M059J (cell line): ENCODE measurements around the gene CST9. TPM values are rescaled to one million over a fixed set of nuclear protein-coding genes. Genes with fewer than 3 reads are reported as not detected.
"Not testable (repeated sequence)": the region's sequence is repeated elsewhere in the genome, so short reads cannot be mapped to it uniquely, and the experiment has no call there.

Experiments used
- DNase-seq: peaks from one replicate; pipeline ENCODE4 v3.0.0-alpha.2; 2012; ENCODE audit warnings: low read depth
- total RNA-seq: library from RNA; depleted of rRNA; stranded (reverse); fragments of >200 nt; shearing (Covaris generic); gene quantifications from 2 replicates; pipeline ENCODE4 v1.2.3, GENCODE V29; 2014

CST9 gene
- total RNA-seq, 1 experiment from 2014 or later: not detected

DNA sequence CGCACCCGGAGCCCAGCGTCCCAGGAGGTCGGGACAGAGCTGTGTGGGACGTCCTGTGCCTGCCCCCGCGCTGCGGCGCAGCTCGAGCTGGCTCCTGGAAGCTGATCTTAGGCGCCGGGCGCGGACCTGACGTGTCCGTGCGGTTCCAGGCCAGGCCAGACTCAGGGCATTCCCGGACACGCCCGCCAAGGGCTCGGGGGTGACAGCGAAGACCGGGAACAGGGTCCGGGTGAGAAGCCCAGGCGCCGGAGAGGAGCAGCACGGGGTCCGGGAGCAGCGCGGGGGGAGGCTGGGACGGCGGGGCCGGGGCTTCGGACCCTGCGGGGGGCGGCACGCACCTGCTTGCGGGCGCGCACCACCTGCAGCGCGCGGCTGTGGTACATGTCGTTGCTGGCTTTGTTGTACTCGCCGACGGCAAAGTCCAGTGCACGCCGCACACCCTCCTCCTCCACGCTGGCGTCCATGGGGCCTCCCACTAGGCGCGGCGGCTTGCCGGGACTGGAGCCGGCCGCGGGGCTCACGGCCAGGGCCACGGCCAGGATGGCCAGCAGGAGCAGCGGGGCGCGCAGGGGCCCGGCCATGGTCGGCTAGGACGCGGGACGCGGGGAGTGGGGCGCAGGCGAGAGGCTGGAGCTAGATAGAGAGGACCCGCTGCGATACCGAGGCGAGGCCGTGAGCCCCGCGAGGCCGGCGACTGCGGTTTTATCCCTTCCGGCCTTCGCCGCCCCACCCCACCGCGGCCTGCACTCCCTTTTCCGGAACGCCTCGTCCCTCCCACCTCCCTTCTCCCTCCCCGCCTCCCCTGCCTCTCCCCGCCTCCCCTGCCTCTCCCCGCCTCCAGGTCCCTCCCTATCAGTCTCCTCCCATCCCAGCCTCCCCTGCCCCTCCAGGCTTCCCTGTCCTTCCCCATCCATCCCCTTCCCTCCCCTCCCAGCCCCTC is 31.8 kb upstream of the CST9 start, which contains the start of gene CST3:
Gene CST3 (minus strand): TSS at position 674 of the 940 bp plus-strand sequence. CDS start 93 bp downstream, at position 581.
- DNase-seq: peak; percentile 90

DNA sequence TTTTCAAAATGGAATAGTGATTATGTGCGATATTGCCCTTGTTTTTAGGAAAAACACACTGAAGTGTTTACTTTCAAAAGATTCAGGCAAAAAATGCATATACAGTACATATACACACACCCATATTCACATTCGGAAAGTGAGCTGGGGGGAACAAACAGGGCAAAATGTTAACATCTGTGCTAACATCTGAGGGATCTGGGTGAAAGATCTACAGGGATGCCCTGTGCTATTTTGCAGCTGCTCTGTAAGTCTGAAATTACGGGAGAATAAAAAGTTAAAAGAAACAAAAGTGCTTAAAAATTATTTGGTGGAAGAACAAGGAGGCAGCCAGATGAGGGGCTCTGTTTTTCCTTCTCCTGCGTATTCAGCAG is 31.2 kb upstream of the CST9 start:
- no peak for DNase-seq

DNA sequence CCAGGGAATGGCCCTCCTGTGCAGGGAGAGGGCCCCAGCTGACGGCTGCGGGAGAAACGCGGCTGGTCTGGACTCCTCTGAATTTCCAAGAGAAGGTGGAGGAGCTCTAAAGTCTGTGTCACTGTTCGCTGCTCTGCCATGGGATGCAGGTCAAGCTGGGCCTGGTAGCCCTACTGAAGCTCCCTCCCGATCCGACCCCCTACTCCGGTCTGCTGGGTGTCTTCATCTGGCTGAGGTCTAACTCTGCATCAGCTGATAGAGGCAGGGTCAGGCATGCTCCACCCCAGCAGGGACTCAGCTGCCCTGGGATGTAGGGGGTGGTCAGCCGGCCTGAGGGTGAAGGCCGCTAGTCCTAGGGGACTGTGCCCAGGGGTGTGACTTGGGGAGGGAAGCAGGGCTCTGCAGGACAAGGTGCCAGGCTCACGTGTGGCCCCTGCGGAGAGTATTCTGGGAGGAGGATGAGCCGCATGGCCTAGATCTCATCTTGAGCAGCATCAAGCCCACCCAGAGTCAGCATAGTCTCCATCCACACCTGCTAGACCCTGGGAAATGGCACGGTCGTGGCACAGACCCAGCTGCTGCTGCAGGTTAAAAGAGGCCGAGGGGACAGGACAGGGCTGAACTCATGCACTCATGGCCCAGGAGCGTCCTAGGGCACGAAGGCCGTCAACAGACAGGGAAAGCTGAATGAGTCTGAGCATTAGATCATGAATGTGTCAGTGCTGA is 30.6 kb upstream of the CST9 start:
- no peak for DNase-seq

DNA sequence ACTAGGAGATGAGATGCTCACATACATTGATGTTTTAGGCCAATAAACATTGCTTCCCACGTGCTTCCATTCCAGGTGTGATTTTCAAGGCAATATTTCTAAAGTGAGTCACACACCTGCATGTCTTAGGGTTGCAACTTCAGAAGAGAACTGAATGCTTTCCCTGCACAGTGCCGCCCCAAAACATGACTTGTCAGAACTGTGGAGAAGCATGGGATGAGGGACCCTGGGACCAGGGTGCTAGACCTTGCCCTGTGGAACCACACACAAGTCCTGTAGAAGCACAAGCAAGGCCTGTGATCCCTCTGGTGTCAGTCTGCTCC is 30.0 kb upstream of the CST9 start:
- not testable (repeated sequence) for DNase-seq

DNA sequence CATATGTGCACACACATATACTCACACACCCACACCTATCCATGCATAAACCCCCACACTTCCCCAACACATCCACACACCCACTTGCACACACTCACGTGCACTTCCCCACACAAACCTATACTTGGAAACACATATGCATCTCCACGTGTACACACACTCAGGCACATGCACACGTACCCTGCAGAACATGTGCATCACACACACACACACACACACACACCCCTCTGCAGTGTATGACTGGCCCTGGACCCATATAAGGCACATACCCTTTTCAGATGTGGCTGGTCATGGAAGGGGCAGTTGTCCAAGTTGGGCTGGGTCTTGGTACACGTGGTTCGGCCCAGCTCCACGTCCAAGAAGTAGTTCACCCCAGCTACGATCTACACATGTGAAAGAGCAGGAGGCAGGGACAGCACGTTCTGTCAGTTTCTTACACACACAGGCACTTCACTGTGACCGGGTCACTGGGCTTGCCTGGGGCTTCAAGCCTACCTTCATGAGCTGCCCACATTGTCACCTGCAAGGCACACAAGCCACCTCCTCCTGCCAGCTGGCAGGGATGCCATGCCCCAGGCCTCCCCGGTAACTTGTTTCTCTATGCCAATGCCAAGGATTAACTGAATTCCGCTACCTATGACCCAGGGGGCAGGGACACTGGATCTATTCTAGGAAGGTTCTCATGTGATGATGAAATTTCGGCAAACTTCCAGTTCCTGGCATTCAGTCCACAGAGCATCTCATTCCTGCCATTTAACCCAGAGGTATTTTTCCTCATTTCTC is 29.5 kb upstream of the CST9 start:
- no peak for DNase-seq

DNA sequence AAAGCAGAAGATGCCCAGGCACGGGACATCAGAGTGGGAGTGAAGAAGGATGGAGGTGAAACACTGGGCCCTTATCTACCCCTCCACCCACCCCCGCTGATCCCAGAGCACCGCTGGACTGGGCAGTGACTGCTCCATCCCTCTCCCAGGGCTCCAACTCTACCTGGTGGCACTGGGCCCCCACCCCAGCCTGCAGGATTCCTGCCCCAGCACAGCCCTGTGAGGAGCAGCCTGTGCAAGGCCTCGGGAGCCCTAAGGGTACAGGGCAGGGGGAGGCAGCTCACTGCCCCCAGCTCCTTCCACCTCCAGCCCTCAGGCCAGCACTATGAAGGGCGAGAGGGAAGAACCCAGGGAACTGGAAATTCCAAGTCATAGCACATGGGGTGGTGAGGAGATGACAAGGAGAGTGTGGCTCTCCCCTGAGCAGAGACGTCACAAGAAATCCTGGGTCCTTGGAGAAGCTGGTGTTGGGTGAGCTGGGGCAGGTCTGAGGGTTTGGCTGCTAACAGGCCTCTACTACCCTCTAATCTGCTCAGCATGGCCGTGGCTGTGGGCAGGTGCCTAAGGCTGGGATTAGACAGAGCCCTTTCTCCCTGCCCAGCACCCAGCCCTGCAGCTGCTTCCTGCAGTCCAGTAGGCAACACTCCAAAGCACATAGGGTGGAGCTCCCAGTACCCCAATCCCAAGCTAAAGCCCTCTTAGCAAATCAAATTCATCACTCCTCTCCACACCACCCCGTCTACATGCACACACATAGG is 28.5 kb upstream of the CST9 start:
- no peak for DNase-seq

DNA sequence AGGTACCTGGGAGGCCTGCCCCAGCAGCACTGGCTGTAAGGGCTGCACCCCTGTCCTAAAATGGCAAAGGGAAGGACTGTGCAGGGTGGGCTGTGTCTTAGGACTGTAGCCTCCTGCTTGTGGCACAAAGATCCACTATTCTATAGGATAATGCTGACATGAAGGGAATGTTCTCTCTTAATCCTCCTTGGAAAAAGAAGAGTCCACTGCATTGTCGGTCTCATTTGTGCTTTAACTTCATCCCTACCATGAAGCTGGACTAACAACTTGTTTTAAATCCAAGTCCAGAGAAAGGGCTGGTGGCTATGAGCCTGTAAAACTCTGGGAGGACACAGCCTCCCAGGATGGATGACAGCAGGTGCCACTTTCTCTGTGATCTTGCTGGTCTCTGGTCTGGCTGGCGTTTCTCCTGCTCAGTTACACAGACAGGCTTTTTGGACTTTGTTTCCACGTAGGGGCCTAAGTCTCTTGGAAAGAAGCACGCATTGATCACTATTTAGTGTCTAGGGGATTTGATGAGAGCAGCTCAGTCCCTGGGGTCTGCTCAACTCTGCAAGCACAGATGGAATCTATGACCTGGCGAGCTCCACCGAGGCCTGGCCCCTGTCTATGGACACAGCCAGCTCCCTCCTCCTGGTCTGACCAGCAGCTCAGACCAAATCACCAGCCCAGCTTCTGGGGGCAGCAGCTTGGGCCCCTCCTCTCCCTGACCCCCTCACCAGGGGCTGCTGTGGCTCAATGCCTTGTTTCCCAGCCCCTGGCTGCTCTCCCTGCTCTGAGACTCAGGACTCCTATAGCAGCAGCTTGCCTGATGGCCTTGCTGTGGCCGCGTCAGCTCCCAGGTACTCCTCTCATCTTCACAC is 27.2 kb upstream of the CST9 start:
- DNase-seq: no peak

DNA sequence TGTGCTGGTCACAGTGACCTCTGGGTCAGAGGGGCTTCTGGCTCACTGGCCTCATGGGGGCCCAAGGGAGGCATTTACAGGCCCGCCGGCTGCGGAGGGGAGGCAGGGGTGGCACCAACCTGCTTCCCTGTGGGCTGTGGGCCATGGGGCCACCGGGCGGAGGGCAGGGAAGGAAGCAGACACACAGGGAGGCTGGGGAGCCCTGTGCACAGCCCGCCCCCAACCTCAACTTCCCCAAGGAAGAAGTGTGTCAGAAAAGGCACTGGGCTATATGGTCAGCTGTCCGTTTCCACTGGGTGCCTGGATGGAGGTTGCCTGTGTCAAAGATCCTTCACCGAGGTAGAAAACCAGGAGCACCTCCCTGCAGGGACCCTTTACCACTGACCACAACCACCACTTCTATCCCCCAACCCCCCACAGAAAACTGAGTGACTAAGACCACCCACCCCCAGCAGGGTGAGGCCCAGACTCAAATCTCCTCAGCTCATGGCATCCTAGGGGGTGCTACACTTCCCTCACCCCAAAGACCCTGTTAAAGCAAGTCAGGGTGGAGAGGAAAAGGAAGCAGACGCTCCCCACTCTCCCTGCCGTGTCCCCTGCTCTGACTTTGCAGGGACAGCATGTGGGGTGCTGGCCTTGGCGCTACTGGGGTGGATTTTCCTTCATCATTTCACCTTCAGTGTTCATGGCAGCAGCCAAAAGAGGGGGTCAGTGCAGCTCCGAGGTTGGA is 26.4 kb upstream of the CST9 start:
- no peak for DNase-seq

DNA sequence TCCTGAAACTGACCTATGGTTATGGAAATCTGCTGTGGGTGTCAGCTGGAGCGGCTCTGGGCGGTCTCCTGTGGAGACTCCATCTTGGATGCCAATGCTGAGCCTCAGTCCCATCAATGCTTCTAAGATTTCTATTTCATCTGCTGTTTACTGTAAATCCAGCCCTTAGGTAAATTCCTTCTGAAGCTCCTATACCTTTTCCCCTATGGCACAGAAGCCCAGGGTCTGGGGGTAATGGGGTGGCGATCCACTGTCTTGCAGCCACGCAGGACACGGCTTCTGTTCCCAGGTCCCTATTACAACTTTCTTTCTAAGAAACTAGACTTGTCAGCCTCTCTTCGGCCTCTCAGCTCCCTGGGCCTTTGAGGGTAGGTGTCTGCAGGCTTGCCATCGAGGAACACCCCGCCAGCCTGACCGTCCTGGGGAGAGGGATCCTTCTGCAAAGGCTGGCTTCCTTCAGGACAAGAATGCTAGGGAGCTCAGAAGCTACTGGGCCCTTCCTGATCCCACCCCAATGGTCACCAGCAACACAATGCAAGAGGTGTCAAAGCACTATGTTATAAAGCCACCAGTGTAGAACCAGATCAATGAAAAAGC is 25.6 kb upstream of the CST9 start:
- no peak for DNase-seq

DNA sequence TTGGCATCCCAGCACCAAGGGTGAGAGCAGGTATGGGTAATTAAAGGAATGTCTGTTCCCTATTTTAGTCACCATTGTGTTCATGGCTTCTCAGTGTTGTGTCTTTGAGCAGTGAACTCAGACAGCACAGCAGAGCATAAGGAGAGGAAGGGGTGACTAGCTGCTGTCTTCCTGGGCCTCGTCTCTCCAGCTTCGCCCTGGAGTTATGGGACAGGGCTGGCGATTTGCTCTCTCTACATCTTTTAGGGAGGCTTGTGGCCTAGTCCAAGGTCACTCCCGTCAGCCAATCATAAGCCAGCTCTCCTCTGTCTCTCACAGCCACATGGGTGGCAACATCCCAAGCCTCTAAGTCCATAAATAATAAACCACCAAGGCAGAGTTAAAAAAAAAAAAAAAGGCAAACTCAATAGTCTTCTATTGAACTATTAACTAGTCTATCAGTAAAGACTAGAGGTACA is 24.7 kb upstream of the CST9 start:
- DNase-seq: no peak

DNA sequence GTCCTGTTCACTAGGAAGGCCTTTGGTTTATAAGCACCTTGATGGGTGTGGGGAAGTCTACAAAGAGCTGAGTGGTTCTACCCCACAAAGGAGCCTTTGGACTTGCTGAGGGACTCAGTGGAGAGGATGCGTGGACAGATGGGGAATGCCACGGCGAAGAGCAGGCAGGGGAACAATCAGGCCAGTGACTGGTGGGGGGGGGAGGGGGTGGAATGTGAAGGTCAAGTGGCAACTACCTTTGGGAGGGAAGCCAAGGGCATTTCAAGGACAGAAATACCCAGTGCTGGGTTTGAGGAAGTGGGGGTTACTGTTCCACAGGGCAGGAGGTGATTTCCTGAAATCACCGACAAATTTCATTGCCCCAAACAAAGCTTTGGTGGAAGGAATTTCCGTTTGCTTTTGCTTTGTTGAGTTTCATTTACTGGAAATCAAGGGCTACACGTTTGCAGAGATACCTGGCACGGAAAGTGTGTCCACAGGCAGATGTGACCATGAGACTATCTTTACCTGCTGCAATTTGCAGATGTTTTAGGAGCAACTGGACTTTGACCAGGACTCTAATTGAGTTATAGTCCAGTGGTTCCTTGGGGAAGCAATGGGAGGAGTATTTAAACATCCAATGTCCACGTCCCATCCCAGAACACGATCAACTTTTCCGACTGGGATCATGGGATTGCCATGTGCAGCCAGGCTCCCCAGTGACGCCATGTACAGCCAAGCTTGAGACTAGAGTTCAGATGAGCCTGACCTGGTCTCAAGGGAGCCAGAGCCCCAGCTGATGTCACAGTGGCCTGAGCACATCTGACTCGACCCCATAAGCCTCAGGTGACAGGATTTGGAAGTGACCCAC is 24.1 kb upstream of the CST9 start:
- DNase-seq: no peak

DNA sequence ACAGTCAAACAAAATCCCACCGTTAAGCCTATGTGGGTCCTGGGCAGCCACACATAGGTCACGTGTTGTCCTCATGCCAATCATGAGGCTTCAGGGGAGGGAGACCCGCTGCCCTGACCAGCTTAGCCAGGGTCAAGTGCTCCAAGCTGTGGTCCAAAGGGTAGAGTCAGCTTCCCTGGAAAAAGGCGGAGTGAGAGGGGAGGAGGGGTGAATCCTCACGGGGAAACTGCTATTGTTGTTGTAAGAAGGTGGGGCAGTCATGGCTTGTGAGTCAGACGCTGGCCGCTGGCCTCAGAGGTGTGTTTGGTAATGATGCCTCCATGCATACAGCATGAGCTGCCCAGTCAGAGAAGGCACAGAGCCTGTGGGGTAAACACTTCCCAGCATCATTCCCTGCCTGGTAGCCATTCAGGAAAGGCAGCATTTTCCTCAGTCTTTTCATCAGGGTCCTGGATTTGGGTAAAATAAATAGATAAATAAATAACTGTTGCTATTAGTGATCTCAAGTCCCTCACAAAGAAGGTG is 23.4 kb upstream of the CST9 start:
- DNase-seq: peak; percentile 92

DNA sequence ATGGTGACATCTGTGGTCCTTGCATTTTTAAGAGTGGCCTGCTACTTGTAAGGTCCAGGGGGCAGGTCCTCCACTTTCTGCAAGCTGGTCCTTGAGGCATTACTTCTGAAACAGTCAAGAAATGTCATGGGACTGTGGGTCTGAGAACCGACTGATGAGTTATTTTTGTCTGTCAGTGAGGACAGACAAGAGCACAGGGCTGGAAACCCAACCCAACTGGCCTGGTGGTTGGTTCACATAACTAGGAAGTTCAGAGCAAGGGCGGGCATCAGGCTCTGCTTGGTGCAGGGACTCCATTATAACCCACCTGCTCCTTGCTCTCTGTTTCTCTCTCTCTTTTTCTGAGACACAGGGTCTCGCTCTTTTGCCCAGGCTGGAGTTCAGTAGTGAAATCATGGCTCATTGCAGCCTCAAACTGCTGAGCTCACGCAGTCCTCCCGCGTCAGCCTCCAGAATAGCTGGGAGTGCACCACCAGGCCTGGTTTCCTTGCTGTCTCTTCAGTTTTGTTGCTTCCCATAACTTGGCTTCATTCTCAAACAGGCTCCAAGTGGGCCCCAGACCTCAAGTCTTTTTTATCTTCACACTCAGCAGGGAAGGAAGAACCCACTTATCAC is 22.8 kb upstream of the CST9 start:
- DNase-seq: no peak

DNA sequence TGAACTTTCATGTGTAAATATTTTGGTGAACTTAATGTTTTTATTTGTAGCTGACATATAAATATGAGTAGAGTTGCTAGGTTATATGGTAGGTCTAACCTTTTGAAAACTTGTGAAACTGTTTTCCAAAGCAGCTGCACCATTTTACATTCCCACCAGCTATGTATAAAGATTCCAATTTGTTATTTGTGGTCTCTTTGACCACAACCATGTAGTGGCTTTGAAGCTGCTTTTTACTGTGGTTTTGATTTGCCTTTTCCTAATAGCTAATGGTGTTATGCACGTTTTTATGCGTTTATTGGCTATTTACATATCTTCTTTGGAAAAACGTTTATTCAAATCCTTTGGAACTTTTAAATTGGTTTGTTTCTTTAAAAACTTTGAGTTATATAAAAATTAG is 21.8 kb upstream of the CST9 start:
- peak; percentile 38 for DNase-seq

DNA sequence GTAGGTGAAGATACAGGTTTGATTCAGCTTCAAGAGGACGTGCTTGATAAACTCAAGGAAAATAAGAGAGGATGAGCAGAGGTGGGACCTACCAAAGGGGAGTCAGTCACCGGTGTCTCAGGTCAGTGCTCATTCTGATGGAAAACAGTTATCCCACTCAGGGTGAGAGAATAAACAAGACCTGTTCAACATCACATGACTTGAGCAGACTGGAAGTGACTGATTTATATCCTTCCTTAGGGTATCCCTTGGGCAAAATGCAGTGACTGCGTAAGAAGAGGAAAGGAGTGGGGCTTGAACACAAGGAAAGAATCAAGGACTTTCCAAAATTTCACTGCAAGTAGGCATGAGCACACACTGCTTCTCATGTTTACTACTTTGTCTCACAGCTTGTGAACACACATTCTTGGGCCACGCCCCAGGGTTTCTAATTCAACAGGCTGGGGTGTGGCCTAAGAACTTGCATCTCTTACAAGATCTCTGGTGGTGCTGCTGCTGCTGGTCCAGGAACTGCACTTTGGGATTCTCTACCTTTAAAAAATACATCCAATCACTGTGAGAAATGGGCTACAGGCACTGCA is 20.4 kb upstream of the CST9 start:
- DNase-seq: peak; percentile 29

DNA sequence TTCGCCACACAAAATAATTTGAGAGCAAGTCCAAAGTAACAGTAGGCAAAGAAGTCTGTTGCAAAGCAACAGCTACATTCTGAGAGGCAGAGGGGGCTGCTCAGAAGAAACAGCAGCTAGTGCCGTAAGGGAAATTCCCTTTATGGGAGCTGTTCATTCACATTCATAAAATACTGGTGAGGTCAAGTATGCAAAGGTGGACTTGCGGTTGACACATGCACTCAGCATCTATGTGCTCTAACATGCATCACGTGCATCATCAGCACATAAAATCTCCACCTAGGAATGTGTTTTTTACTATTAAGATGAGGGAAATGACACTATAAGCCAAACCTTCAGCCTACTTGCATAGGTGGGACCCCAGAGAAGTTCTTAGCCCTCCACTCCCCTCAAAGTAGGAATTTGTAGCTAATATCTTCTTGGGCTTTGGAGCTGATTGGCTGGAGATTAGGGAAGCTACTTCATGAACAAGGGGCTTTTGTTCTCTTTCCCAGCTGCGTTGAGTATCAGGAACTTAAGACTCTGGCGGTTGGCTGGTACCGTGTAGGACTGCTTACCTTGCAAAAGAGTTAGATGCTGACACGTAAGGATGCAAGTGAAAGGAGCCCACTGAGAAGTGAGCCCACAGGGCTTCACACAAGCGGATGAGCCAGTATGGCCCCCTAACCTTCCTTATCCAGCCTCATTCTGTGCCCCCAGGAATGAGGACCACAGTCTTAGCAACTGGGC is 19.7 kb upstream of the CST9 start:
- DNase-seq: peak; percentile 31

DNA sequence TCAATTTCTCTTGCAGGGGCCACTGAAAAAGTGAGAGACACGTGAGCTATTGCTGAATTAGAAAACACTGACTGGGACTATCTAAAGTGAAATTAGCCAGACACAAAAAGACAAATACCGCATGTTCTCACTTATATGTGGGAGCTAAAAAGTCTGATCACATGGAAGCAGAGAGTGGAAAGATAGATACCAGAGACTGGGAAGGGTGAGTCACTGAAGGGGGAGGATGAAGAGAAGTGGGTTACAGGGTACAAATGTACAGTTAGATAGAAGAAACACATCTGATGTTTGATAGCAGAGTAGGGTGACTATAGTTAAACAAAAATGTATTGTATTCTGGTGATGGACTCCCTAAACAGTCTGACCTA is 18.6 kb upstream of the CST9 start:
- DNase-seq: no peak
